Neural progenitor cell (in vitro differentiated cells): Measurements from ENCODE around the gene IL31.

Experiments
- CTCF ChIP-seq: fragments of 200-600 bp; sonication (generic); IDR thresholded peaks from 2 replicates; pipeline ENCODE4 v1.5.1; 2017; ENCODE audit warnings: antibody characterized with exemption, mild to moderate bottlenecking
- EZH2 ChIP-seq: fragments of 200-600 bp; sonication (generic); IDR thresholded peaks from 2 replicates; pipeline ENCODE4 v1.6.1; 2017; ENCODE audit warnings: antibody characterized with exemption, mild to moderate bottlenecking, moderate library complexity

- TF ChIP-seq CTCF (no peak), EZH2 (no peak)
Measured at GRCh38 chr12:122150127-122150681, 23.8 kb downstream of the IL31 start.
